ENCODE measurements around the gene CLIP1.
"Not testable (repeated sequence)": the region's sequence is repeated elsewhere in the genome, so short reads cannot be mapped to it uniquely, and the experiment has no call there.

CLIP1 gene

GRCh38 chr12:122381021-122381420 is 41.4 kb downstream of the CLIP1 start:
- no peak for DNase-seq (ENCODE audit: extremely low read depth, low read depth)
- TF ChIP-seq CTCF (IDR thresholded peaks at IDR 0.05; ENCODE audit: low read depth, low read length) = no peak

- DNase-seq (ENCODE audit: extremely low read depth, low read depth) = not testable (repeated sequence)
Measured at GRCh38 chr12:122376751-122377150, 45.7 kb downstream of the CLIP1 start.

- no peak for TF ChIP-seq CTCF (IDR thresholded peaks at IDR 0.05; ENCODE audit: low read depth, low read length)
- DNase-seq (ENCODE audit: extremely low read depth, low read depth) = no peak
Measured at GRCh38 chr12:122374707-122375106, 47.8 kb downstream of the CLIP1 start.

GRCh38 chr12:122371475-122372045 is 50.9 kb downstream of the CLIP1 start:
- no peak for DNase-seq (ENCODE audit: extremely low read depth, low read depth)
- no peak for TF ChIP-seq CTCF (IDR thresholded peaks at IDR 0.05; ENCODE audit: low read depth, low read length)

- DNase-seq (ENCODE audit: extremely low read depth, low read depth) = no peak
- TF ChIP-seq CTCF (IDR thresholded peaks at IDR 0.05; ENCODE audit: low read depth, low read length) = no peak
Measured at GRCh38 chr12:122368361-122369073, 54.0 kb downstream of the CLIP1 start.

- not testable (repeated sequence) for DNase-seq (ENCODE audit: extremely low read depth, low read depth)
Measured at GRCh38 chr12:122367632-122368031, 54.8 kb downstream of the CLIP1 start.

GRCh38 chr12:122366685-122367475 is 55.6 kb downstream of the CLIP1 start:
- DNase-seq (ENCODE audit: extremely low read depth, low read depth) = peak; percentile 48
- TF ChIP-seq CTCF (IDR thresholded peaks at IDR 0.05; ENCODE audit: low read depth, low read length) = no peak

- not testable (repeated sequence) for DNase-seq (ENCODE audit: extremely low read depth, low read depth)
Measured at GRCh38 chr12:122365226-122365625, 57.2 kb downstream of the CLIP1 start.
